NCI-H1694 treated with DMSO at 0.1 percent for 48 hours (cell line): ENCODE data around the gene UBE2C.
"Not testable (repeated sequence)": the region's sequence is repeated elsewhere in the genome, so short reads cannot be mapped to it uniquely, and the experiment has no call there.

ENCODE experiments used
- DNase-seq: peaks from one replicate; lab custom pipeline; 2025; lab: John Stamatoyannopoulos, UW

The UBE2C gene

GRCh38 chr20:45812157-45813005 is at the start of gene UBE2C:
Gene UBE2C (plus strand): TSS chr20:45812644. CDS start chr20:45812696, 52 bp downstream.
- peak; percentile 97 for DNase-seq

GRCh38 chr20:45764618-45765282 is 47.7 kb upstream of the UBE2C start:
- DNase-seq: not testable (repeated sequence)

DNA sequence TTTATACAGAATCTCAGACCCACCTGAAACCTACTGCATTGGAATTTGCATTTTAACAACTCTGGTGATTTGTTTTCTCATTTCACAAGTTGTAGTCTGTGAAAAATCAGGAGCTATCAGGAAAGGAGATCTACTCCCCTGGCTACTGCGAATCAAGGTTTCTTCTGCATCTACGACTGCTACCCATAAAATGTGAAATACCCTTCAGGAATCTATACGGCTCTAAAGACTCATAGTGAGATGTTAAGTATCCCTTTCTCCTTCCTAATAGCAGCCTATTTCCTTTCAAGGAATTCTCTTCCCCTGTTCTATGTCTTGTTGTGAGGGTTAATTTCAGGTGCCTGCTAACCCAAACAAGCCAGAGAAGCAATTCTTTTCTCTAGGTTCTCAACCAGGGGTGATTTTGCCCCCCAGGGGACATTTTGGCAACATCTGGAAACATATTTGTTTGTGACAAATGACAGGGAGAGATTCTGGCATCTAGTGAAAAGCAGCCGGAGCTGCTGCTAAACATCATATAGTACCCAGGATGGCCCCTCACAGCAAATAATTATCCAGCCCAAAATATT is 47.1 kb upstream of the UBE2C start:
- DNase-seq: no peak

DNA sequence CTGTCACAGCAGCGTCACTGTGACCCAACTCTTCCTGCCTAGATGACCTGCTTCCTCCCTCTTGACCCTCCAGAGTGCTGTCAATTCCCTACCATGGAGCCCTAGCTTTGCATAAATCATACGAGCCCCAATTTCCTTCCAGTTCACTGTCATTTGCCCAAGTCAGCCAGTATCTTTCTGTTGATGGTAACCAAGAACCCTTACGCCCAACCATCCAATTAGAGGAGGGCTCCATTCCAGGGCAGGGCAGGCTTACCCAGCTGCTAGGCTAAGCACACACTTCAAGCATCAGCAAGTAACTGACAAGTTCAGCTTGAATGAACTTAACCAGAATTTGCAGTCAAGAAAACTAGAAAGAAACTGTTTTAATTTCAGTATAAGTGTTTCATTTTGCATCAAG is 46.5 kb upstream of the UBE2C start:
- DNase-seq: no peak

GRCh38 chr20:45768479-45768878 is 44.0 kb upstream of the UBE2C start:
- no peak for DNase-seq

- DNase-seq: peak; percentile 70
These were observed 41.2 kb upstream of the UBE2C start for GRCh38 chr20:45771182-45771759.

- no peak for DNase-seq
These were observed 39.8 kb upstream of the UBE2C start for GRCh38 chr20:45772693-45773092.

- DNase-seq: no peak
These were observed 37.5 kb upstream of the UBE2C start for GRCh38 chr20:45774945-45775344.

DNA sequence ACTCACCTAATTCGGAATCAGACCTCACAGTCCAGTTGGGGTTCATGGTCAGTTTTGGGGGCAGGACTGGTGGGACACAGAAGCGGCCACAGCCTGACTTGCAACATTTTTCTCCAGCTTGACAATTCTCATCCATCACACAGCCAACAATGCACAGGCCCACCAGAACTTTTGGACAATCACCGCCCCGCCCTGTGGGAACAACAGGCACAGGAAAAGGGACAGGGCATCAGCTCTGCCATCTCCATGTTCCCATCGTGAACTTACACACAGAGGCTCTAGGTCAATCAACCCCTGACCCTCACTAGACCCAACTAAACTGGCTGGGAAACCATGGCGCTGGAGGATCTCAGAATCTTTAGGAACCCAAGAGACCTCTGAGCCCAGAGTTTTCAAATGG is 37.0 kb upstream of the UBE2C start:
- DNase-seq: no peak

- no peak for DNase-seq
These were observed 35.5 kb upstream of the UBE2C start for GRCh38 chr20:45776931-45777330.

- DNase-seq: no peak
These were observed 33.2 kb upstream of the UBE2C start for GRCh38 chr20:45779011-45779915.

DNA sequence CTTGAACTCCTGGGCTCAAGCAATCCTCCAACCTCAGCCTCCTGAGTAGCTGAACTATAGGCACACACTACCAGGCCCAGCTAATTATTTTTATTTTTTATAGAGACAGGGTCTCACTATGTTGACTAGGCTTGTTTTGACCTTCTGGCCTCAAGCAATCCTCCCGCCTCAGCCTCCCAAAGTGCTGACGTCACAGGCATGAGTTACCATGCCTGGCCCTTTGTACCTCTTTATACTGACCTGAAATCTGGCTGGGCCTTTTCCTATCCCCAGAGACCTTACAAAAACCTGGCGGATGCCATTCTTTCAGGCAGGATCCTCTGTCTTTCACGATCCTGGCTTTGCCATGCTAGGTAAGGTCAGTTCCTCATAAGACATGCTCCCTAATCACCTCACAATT is 32.3 kb upstream of the UBE2C start:
- no peak for DNase-seq

DNA sequence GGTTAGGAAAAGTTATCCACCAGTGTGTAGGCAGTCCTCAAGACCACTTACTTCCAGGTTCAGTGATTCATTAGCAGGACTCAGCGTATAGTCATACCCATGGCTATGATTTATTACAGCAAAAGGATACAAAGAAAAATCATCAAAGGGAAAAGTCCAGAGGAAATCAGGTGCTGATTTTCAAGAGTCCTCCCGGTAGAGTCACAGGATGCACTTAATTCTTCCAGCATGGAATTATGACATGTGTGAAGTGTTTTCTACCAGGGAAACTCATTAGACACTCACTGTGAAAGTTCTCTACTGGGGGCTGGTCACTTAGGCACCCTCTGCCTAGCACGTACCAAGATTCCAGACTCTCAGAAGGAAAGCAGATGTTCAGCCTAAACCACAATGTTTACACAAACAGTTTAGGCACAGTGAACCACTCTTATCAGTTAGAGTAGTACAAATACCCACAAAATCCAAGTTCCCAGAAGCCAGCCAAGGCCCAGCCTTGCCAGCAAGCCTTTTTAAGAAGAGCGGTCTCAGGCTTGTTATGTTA is 31.0 kb upstream of the UBE2C start:
- no peak for DNase-seq

DNA sequence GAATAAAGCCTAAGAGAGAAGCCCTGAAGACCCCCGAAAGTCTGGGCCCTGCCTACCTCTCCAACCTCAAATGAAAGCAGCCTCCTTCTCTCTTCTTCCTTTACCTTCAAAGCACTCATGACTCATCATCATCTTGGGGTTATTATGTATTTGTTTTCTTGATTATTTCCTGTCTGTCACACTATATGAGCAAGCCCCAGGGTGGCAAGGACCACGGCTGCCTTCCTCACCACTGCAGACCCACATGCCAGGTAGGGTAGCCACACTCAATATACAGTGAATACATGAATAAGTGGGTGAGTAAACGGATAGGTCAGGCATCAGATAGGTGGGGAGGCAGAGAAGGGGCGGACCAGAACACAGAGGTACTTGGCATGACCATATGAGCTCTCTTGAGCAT is 29.6 kb upstream of the UBE2C start:
- no peak for DNase-seq

- DNase-seq: no peak
These were observed 28.7 kb upstream of the UBE2C start for GRCh38 chr20:45783656-45784294.

GRCh38 chr20:45788351-45788750 is 24.1 kb upstream of the UBE2C start:
- no peak for DNase-seq

DNA sequence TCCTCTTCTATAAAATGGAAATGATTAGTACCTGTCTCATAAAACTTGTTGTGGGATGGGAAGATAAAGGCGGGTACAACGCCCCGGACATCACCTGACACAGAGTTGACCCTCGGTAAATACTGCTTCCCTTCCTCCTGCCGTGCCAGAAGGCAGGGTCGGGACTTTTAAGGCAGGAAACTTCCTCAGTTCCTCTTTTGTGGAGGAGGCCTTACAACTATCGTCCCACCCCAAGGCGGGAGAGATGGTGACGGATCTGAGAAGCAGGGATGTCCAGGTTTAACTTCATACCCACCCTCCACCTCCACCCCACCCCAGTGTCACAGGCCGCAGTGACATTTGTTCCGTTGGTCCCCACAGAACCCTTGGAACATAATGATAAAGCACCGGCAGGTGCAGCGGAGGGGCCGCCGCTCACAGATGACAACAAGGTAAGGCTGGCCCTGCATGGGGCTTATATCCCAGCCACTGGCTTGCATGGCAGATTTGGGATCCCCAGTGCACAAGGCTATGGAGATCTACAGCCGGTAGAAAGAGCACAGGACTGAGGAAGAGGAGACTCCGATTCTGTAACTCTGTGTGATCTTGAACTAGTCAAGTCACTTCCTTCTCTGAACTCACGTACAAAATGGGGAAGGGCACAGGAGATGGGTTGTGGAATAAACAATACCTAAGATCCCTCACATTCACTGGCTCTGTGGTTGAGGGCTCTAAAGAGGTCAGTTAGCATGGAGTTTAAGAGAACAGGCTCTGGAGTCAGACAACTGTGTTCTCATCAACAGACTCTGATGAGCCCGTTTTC is 19.9 kb upstream of the UBE2C start:
- no peak for DNase-seq

- DNase-seq: no peak
These were observed 15.9 kb upstream of the UBE2C start for GRCh38 chr20:45796337-45797065.

DNA sequence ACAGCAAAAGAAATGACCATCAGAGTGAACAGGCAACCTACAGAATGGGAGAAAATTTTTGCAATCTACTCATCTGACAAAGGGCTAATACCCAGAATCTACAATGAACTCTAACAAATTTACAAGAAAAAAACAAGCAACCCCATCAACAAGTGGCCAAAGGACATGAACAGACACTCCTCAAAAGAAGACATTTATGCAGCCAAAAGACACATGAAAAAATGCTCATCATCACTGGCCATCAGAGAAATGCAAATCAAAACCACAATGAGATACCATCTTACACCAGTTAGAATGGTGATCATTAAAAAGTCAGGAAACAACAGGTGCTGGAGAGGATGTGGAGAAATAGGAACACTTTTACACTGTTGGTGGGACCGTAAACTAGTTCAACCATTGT is 14.9 kb upstream of the UBE2C start:
- DNase-seq: not testable (repeated sequence)
